DND-41 (cell line): ENCODE results near the gene ZRANB3.

ENCODE experiments used
- ATAC-seq: fragments of 200-7000 bp; cut with Tn5 transposase; 3 replicates; pipeline ENCODE4 v1.9.1; 2021; ENCODE audit warnings: low read depth; ENCODE audit not compliant: insufficient read depth
- DNase-seq: peaks from one replicate; pipeline ENCODE4 v3.0.0-alpha.2; 2020
- H2AFZ ChIP-seq: 2 replicates; pipeline ENCODE4 v1.6.0; 2012; ENCODE audit warnings: low read depth, low read length
- H3K27ac ChIP-seq: 2 replicates; pipeline ENCODE4 v1.5.1; 2012; ENCODE audit warnings: low read length, inconsistent platforms
- H3K27me3 ChIP-seq: fragments of 200-600 bp; sonication (generic); 2 replicates; pipeline ENCODE4 v1.6.0; 2012; ENCODE audit warnings: low read length, mild to moderate bottlenecking, inconsistent platforms; ENCODE audit not compliant: insufficient read depth, poor library complexity
- H3K36me3 ChIP-seq: 2 replicates; pipeline ENCODE4 v1.5.1; 2012; ENCODE audit warnings: low read length, inconsistent platforms; ENCODE audit not compliant: insufficient read depth
- H3K4me1 ChIP-seq: 2 replicates; pipeline ENCODE4 v1.5.1; 2012; ENCODE audit warnings: mild to moderate bottlenecking, low read length; ENCODE audit not compliant: insufficient read depth
- H3K4me2 ChIP-seq: 2 replicates; pipeline ENCODE4 v1.6.0; 2012; ENCODE audit warnings: mild to moderate bottlenecking, moderate library complexity, low read length, inconsistent platforms; ENCODE audit not compliant: insufficient read depth
- H3K4me3 ChIP-seq, 2 experiments: fragments of 200-600 bp in 1 of 2; shearing (Covaris generic) in 1 of 2; 2 replicates each; pipeline ENCODE4 v1.5.1; 2012 to 2016; ENCODE audit warnings: inconsistent platforms in 2 of 2, low read length in 2 of 2, mild to moderate bottlenecking in 2 of 2, low read depth in 1 of 2, moderate library complexity in 1 of 2
- H3K79me2 ChIP-seq: 2 replicates; pipeline ENCODE4 v1.6.0; 2012; ENCODE audit warnings: low read length, inconsistent platforms; ENCODE audit not compliant: insufficient read depth
- H3K9ac ChIP-seq: 2 replicates; pipeline ENCODE4 v1.6.0; 2012; ENCODE audit warnings: low read depth, mild to moderate bottlenecking, inconsistent platforms, low read length, moderate library complexity
- H3K9me3 ChIP-seq: 2 replicates; pipeline ENCODE4 v1.5.1; 2012; ENCODE audit warnings: low read length, moderate library complexity, mild to moderate bottlenecking, inconsistent platforms; ENCODE audit not compliant: insufficient read depth, severe bottlenecking
- H4K20me1 ChIP-seq: 2 replicates; pipeline ENCODE4 v1.6.0; 2012; ENCODE audit warnings: low read length; ENCODE audit not compliant: insufficient read depth
- EZH2 ChIP-seq: IDR thresholded peaks from 3 replicates; pipeline ENCODE4 v1.6.1; 2012; ENCODE audit warnings: borderline replicate concordance, low read depth, mild to moderate bottlenecking, moderate library complexity, low read length, inconsistent platforms; ENCODE audit not compliant: severe bottlenecking
- TF ChIP-seq, protein P1 (sequence below): IDR thresholded peaks from 2 replicates; pipeline ENCODE4 v1.5.1; 2012; ENCODE audit warnings: borderline replicate concordance, low read length, moderate library complexity, mild to moderate bottlenecking; ENCODE audit not compliant: poor library complexity, severe bottlenecking; ENCODE audit errors: extremely low read depth

ZRANB3 gene

DNA sequence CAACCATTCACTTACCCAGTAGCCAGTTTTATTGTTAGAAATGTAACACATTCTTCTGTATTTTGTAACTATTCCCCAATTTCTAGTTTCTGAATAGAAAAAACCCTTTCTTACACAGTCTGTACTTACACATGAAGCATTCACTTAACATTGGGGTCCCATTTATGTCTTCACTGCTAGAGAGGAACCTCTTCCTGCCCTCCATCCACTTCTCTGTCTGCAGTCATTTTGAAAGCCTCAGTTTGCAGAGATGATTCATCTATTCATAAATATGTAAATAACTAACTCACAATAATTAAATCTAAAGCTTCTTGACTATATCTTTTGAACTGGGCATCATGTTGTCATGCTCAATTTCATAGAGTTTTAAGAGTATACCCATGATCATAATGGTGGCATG, 55.9 kb downstream of the ZRANB3 start:
- H3K4me2 ChIP-seq, result no peak overlapping the region
- DNase-seq (no peak), ATAC-seq (no peak)
- H3K79me2 ChIP-seq, result no peaks in the 10 kb centered on the region
- H2AFZ ChIP-seq, result no peak overlapping the region
- no peaks in the 10 kb centered on the region for H3K27me3 ChIP-seq
- no peak overlapping the region for H3K27ac ChIP-seq
- H3K9me3 ChIP-seq, result no peaks in the 10 kb centered on the region
- H4K20me1 ChIP-seq, result no peaks in the 10 kb centered on the region
- H3K4me3 ChIP-seq, result no peak overlapping the region
- no peaks in the 10 kb centered on the region for H3K36me3 ChIP-seq
- H3K4me1 ChIP-seq, result no peaks in the 10 kb centered on the region
- no peak overlapping the region for H3K9ac ChIP-seq
- TF ChIP-seq, protein P1, sequence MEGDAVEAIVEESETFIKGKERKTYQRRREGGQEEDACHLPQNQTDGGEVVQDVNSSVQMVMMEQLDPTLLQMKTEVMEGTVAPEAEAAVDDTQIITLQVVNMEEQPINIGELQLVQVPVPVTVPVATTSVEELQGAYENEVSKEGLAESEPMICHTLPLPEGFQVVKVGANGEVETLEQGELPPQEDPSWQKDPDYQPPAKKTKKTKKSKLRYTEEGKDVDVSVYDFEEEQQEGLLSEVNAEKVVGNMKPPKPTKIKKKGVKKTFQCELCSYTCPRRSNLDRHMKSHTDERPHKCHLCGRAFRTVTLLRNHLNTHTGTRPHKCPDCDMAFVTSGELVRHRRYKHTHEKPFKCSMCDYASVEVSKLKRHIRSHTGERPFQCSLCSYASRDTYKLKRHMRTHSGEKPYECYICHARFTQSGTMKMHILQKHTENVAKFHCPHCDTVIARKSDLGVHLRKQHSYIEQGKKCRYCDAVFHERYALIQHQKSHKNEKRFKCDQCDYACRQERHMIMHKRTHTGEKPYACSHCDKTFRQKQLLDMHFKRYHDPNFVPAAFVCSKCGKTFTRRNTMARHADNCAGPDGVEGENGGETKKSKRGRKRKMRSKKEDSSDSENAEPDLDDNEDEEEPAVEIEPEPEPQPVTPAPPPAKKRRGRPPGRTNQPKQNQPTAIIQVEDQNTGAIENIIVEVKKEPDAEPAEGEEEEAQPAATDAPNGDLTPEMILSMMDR, result no peak
- no peak for TF ChIP-seq EZH2

DNA sequence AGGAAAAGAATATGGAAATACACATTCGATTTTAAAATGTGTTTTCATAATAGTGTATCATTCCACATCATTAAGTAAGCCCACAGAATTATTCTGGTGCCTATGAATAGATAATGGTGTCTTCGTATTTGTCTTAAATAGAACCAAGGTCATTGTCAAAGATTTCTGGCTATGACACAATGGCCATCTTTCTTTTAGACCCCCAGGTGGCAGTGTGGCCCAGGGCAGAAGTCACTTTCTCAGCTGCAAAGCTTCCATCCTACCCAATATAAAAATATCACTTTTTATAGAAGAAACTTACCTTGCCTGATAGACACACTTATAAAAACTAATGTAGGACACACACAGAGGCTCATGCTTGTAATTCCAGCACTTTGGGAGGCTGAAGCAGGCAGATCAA, 57.5 kb downstream of the ZRANB3 start:
- peak; percentile 23 for DNase-seq
- Histone ChIP-seq H3K4me2 (no peak overlapping the region), H3K36me3 (no peaks in the 10 kb centered on the region), H2AFZ (no peak overlapping the region), H4K20me1 (no peaks in the 10 kb centered on the region), H3K4me1 (no peaks in the 10 kb centered on the region), H3K27me3 (no peaks in the 10 kb centered on the region), H3K9ac (no peak overlapping the region), H3K9me3 (no peaks in the 10 kb centered on the region), H3K27ac (no peak overlapping the region), H3K79me2 (no peaks in the 10 kb centered on the region), H3K4me3 (no peak overlapping the region)
- no peak for TF ChIP-seq EZH2
- TF ChIP-seq, protein P1, result peak; percentile 65
- ATAC-seq, result peak; percentile 71; the same call in 2 of the 3 replicates

DNA sequence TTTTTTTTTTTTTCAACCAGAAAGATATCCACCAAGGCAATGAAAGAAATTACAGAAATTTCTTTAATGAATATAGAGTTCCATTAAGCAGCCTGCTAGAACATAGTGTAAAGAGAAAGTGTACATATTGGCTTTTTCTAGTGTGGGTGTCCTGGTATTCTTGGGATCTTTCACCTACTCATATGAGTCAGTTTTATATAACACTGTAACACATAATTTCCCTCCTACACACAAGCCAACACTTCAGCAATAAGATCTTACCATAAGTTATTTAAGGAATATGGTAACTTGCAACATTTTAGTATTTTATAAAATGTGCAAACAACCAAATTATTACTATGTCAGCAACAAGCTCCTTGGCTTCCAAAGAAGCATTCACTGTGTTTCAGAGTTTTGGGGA, 59.9 kb downstream of the ZRANB3 start:
- no peak for TF ChIP-seq EZH2
- TF ChIP-seq, protein P1, result no peak
- no peak for ATAC-seq

DNA sequence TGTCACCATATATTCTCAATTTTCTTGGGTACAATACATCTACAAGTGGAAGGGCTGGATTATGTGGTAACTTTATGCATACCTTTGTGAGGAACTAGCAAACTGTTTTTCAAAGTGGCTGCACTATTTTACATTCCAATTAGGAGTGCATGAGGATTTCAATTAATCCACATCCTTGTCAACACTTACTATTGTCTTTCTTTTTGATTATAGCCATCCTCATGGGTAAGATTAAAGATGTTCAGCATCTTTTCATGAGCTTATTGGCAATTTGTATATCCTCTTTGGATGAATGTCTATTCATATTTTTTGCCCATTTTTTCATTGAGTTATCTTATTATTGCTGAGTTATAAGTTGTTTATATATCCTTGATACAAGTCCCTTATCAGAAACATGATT, 73.7 kb downstream of the ZRANB3 start:
- DNase-seq (no peak), ATAC-seq (no peak)
- peaks cover 19% of the 10 kb centered on the region for H3K9me3 ChIP-seq
- H4K20me1 ChIP-seq, result no peaks in the 10 kb centered on the region
- no peak overlapping the region for H3K27ac ChIP-seq
- H3K27me3 ChIP-seq, result no peaks in the 10 kb centered on the region
- no peak overlapping the region for H2AFZ ChIP-seq
- TF ChIP-seq EZH2, result no peak
- TF ChIP-seq, protein P1, result no peak
- no peaks in the 10 kb centered on the region for H3K4me1 ChIP-seq
- H3K4me3 ChIP-seq, result no peak overlapping the region
- H3K36me3 ChIP-seq, result peaks cover 2% of the 10 kb centered on the region; the same call in 1 of the 2 replicates
- no peaks in the 10 kb centered on the region for H3K79me2 ChIP-seq
- H3K4me2 ChIP-seq, result no peak overlapping the region
- H3K9ac ChIP-seq, result no peak overlapping the region

More for the DNA sequence above, 59.9 kb downstream of the ZRANB3 start:
- H3K9me3 ChIP-seq, result no peaks in the 10 kb centered on the region
- H3K27me3 ChIP-seq, result no peaks in the 10 kb centered on the region
- H4K20me1 ChIP-seq, result no peaks in the 10 kb centered on the region
- no peaks in the 10 kb centered on the region for H3K4me1 ChIP-seq
- H3K27ac ChIP-seq, result no peak overlapping the region
- H3K4me3 ChIP-seq, result no peak overlapping the region
- no peaks in the 10 kb centered on the region for H3K36me3 ChIP-seq
- H3K9ac ChIP-seq, result no peak overlapping the region
- no peaks in the 10 kb centered on the region for H3K79me2 ChIP-seq
- no peak overlapping the region for H3K4me2 ChIP-seq
- no peak for DNase-seq
- H2AFZ ChIP-seq, result no peak overlapping the region
